ENCODE results near the gene RHBDF2.

RHBDF2 gene

GRCh38 chr17:76432712-76433336, 68.4 kb downstream of the RHBDF2 start:
- no peak for DNase-seq

GRCh38 chr17:76432004-76432403, 69.2 kb downstream of the RHBDF2 start:
- no peak for DNase-seq

- DNase-seq = no peak
Measured at GRCh38 chr17:76431509-76431908, 69.7 kb downstream of the RHBDF2 start.

- no peak for DNase-seq
Measured at GRCh38 chr17:76428511-76428910, 72.7 kb downstream of the RHBDF2 start.

DNA sequence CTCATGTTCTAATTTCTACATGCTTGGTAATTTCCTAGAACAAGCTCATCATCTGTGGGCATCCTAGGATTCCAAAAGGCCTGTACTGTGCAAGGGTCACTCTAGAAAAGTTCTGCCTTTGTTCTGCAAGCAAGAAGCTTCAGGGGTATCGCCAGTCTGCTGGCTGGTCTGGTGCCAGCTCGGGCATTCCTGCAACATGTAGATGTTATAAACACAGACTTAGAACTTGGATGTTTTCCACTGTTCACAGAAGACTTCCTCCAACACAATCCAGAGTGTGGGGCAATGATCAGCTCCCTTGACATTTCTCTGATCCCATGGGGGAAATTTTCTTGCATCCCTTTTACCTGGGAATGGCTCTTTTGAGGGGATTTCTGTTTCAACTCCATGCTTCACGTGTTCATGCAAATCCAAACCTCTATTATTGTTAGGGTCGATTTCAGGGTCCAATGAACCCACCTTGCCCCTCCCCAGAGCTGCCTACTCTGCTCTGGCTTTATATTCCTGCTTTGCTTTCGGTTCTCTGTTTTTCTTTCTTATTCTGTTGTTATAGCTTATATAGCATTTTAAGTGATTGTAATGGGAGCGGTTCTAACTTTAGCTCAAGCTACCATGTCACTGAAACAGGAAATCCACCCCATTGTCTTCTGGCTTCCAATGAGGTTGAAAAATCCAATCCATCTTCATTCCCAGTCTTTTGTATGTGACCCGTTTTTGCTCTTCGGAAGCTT, 73.6 kb downstream of the RHBDF2 start:
- no peak for DNase-seq

DNA sequence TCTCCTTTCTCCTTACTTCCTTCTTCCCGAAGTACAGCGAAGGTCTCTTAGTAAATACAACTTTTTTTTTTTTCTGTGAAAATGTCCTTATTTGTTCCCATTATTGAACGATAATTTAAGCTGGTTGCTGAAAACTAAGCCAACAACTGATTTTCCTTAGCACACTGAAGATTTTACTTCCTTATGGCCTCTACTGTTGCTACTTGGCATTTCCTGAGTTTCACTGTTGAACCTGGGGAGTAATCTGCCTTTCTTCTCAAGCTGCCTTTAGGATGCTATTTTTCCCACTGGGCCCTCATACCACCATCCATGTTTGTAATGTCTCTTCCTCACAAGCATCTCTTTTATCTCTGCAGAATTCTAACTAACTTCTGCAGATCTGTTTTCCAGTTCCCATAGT, 74.4 kb downstream of the RHBDF2 start:
- no peak for DNase-seq

GRCh38 chr17:76422860-76423259, 78.4 kb downstream of the RHBDF2 start:
- no peak for DNase-seq

- no peak for DNase-seq
Measured at GRCh38 chr17:76422406-76422805, 78.8 kb downstream of the RHBDF2 start.

DNA sequence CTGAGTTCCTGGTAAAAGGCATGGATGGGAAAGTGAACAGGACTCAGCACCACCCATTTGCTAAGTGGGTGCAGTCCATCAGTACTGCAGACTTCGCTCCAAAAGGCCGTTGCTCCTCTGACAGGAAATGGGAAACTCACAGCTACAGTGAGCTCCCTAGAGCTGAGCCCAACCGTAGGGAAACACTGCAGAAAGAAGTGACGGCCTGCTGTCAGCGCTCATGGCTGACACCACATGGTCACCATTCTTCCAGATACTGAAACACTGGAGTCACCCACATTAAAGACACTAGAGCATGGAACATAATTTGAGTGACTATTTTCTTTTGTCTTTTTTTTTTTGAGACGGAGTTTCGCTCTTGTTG, 80.2 kb downstream of the RHBDF2 start:
- no peak for DNase-seq
